Left colon (tissue), 2 donors: ENCODE measurements around the gene HS1BP3. TPM values are rescaled to one million over a fixed set of nuclear protein-coding genes. Genes with fewer than 3 reads are reported as not detected.

ENCODE experiments used
- ATAC-seq: fragments of 200-7000 bp; cut with Tn5 transposase; one replicate; pipeline ENCODE4 v1.9.1; 2020; ENCODE audit warnings: mild to moderate bottlenecking, moderate library complexity
- DNase-seq, 2 donors: peaks; one replicate each; pipeline ENCODE4 v3.0.0-alpha.2; 2020
- intact Hi-C, 2 donors: fragments of 100-400 bp; cut with DNase I in 1 of 2; cut with micrococcal nuclease in 1 of 2; formaldehyde crosslinking; loops; one replicate each; pipeline versions ENCODE4 v1.11.2 to v1.14.0; 2022; cut with DNase I, micrococcal nuclease
- total RNA-seq, 2 donors: library from RNA; stranded (reverse); fragmentation: NEBNext Ultra II Directional; extraction: Animal tissue kit (Norgen Biotek cat#: 25700); gene quantifications; one replicate each; pipeline ENCODE4 v1.2.1, GENCODE V29; 2021
- donor health status: DM: no; HTN: no; CAD: no.
- donor health status: DM: yes; HTN: yes; CAD: no.

Gene HS1BP3
- total RNA-seq, 2 donors from 2014 or later = 26.9 to 33.5 TPM

- no peak for DNase-seq
- intact Hi-C loops = no loop called here
- no peak for ATAC-seq
Measured at GRCh38 chr2:20575414-20575813, 75.5 kb downstream of the HS1BP3 start.

- ATAC-seq (no peak), DNase-seq (no peak)
- intact Hi-C loops = no loop called here
Measured at GRCh38 chr2:20574930-20575329, 76.0 kb downstream of the HS1BP3 start.

- no peak for ATAC-seq
- intact Hi-C loops = no loop called here
- no peak for DNase-seq
Measured at GRCh38 chr2:20574423-20574911, 76.4 kb downstream of the HS1BP3 start.

- ATAC-seq (no peak), DNase-seq (no peak)
- intact Hi-C loops = no loop called here
Measured at GRCh38 chr2:20573620-20574422, 77.1 kb downstream of the HS1BP3 start.

DNA sequence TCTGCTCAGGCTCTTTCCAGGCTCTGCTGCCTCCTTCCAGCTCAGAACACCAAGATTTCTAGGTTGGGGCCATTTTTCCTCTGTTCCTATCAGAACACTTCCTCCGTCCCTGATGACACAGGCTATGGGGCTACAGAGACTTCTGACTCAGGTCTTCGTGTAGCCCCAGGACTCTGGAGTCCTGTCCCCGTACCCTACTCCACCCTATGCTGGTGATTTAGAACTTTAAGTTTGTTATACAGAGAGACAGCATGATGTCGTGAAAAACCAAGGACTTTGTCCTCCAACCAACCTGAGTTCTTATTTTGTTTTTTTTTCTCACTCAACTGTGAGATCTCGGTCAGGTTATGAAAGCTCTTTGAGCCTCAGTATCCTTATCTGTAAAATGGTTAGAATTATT is 78.7 kb downstream of the HS1BP3 start:
- DNase-seq (no peak), ATAC-seq (no peak)
- intact Hi-C loops = no loop called here

DNA sequence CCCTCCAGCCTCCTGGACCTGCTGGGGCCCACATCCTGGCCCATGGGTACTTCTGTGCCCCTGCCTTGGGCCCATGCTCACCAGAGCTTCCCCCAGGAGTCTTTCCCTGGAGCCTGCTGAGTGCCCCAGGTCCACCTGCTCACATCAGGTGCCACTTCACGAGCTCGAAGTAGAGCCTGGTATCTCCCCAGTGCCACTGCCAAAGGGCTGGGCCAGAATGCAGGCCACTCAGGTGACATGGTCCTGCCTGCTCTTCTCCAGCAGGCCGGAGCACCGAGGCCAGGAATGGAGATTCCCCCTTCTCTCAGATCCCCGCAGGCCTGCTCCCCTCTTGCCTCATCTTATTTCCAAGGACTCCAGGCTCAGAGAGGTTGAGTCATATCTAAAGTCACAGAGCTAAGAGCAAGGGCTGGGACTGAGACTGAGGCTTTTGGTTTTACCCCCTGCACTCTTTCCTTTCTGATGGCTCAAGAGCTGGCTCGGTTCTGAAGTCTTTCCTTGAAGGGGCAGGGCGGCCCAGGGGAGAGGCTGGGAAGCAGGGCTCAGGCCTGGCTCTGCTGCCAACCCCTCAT is 79.2 kb downstream of the HS1BP3 start:
- intact Hi-C loops = no loop called here
- no peak for DNase-seq
- ATAC-seq = no peak

DNA sequence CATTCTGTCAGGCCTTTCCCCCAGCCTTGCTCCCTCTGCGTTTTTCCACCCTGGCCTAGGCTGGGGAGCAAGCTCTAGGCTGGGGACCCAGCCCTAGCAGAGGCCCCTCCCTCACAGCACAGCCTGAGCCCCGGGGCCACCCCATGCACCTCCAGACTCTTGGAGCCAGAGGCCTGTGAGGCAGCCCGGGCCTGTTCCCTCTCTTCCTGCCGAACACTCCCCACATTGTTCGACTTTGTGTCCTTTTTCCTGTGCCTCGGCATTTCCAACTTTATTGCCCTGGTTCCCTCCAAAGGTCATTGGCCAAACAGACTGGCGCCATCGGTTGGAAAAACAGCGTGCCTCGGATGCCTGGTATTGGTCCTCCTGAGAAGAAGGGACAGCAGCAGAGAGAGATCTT is 79.7 kb downstream of the HS1BP3 start:
- DNase-seq = no peak

DNA sequence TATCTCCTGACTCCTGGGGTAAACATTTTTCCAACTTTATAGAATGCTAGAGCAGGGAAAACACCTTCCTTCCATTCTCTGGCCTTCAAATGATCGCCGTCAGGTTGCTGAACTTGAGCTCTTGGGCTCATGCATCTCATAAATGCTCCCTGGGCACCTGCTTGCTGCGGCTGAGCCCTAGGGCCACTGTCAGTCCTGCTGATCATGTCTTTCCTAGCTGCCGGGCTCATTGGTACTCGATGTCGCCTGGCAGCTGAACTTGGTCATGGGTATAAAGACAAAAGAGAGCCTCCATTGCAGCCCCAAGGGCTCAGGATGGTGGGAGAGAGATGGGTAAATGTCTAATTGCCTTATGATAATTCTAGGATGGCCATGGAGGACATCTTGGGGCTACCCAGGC is 80.6 kb downstream of the HS1BP3 start:
- intact Hi-C loops = no loop called here
- DNase-seq = no peak
- no peak for ATAC-seq

More for the DNA sequence above, 79.7 kb downstream of the HS1BP3 start:
- ATAC-seq = peak; percentile 44
- intact Hi-C loops = no loop called here

GRCh38 chr2:20569464-20570223 is 81.3 kb downstream of the HS1BP3 start:
- ATAC-seq = no peak
- DNase-seq = no peak
- intact Hi-C loops = no loop called here

DNA sequence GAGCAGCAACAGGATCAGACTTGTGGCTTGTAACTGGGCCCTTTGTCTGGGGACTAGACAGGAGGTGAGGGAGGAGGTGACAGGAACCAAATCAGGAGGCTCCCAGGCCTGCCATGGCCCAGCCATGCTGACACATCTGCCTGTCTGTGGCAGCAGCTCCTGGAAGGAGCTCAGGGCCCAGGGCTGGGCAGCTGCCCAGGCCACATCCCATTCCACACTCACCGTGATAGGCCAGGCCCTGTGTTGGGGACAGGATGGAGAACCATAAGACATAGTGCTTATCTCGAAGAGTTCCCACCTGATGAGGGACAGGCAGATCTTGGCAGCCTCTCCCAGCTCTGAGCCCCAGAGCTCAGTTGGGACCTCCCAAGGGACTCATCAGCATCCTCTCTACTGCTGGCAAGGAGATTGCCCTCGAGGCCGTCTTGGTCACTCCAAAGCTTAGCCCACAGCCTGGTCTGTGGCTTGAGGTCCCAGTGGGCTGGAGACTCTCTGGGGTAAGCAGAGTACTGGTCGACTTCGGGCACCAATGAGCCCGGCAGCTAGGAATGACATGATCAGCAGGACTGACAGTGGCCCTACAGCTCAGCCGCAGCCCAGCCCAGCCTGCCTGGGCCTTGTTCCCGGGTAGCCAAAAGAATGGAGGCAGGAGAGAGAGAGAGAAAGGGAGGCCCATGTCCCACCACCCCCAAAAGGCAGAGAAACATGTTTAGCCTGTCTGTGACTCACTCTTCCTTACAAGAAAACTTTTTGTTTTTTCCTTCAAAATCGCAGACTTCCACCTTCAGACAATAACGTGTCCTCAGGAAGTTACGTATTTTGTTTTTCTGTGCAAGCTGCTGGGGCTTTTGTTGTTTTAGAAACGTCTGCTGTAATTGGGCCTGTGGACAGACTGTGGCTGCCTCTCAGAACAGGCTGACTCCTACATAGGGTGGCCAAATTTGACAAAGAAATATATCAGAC is 82.1 kb downstream of the HS1BP3 start:
- DNase-seq (peak in 1 of 2 donors; percentile 12), ATAC-seq (no peak)
- intact Hi-C loops = no loop called here

DNA sequence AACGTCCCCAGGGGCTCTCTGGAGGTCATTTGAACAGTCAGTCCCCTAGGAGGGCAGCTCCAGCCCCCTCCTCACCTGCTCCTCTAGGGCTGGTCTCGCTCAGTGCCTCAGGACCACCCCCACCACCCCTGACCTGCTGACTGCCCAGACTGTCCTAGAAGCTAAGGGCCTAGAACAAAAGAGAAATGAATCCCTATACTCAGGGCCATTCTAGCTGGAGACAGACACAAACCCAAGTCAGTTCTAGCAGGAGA is 83.0 kb downstream of the HS1BP3 start:
- no peak for ATAC-seq
- intact Hi-C loops = no loop called here
- no peak for DNase-seq

Other genes starting within 250 kb of the HS1BP3 start
- 100 to 1,000 TPM; 141 to 332 TPM for gene RHOB, start 204.0 kb downstream of the HS1BP3 start, total RNA-seq
- gene GDF7, start 16.0 kb upstream of the HS1BP3 start, total RNA-seq = under 1 TPM; 0.18 to 0.25 TPM
- gene LDAH, start 172.0 kb upstream of the HS1BP3 start, total RNA-seq = 10 to 100 TPM; 19.5 to 21.5 TPM